K562 (cell line): ENCODE results near the gene LTK. TPM values are rescaled to one million over a fixed set of nuclear protein-coding genes. Genes with fewer than 3 reads are reported as not detected.

ENCODE experiments used
- ATAC-seq: fragments of 200-7000 bp; cut with Tn5 transposase; 3 replicates; pipeline ENCODE4 v1.9.1; 2020; ENCODE audit warnings: moderate library complexity
- BruUV-seq: library from RNA; stranded (reverse); fragments of 400-500 nt; replicated peaks from 2 replicates; lab custom pipeline; 2021; lab: Mats Ljungman, UMichigan
- CTCF ChIA-PET: fragments of 300-600 bp; formaldehyde crosslinking; extraction: SDS; loops from one replicate; lab custom pipeline; 2021; ENCODE audit warnings: low intra/inter-chr PET ratio; lab: Yijun Ruan, JAX
- POLR2A ChIA-PET: fragments of 300-600, 350-650 bp; sonication (Branson Sonifier 250); formaldehyde crosslinking; extraction: SDS; loops from one replicate; lab custom pipeline; 2021; ENCODE audit warnings: antibody characterized with exemption, inconsistent platforms; lab: Yijun Ruan, JAX
- DNase-seq, 4 experiments: peaks; one replicate each; pipeline versions ENCODE4 v3.0.0 to v3.0.0-alpha.2; 2011 to 2018; ENCODE audit warnings: low spot score in 3 of 4, mixed read lengths in 3 of 4; ENCODE audit errors: extremely low read depth in 1 of 4
- FAIRE-seq: peaks from 2 replicates; lab custom pipeline; 2011; peaks lifted over from hg19 to GRCh38; lab: Jason Lieb, UNC
- H2AFZ ChIP-seq: 2 replicates; pipeline ENCODE4 v1.6.0; 2011; ENCODE audit warnings: low read depth, low read length, control low read depth, inconsistent platforms
- H3K27ac ChIP-seq: fragments of 200-600 bp; 3 replicates; pipeline ENCODE4 v1.8.0; 2011; ENCODE audit warnings: low read depth, mild to moderate bottlenecking, control low read depth, inconsistent platforms, low read length, moderate library complexity, mixed read lengths; ENCODE audit errors: extremely low read depth
- H3K27me3 ChIP-seq, 2 experiments: fragments of 300-600 bp in 1 of 2; 2 replicates in 1 of 2; 3 replicates in 1 of 2; pipeline versions ENCODE4 v1.6.0 to v1.8.0; 2011; ENCODE audit warnings: inconsistent platforms in 2 of 2, low read length in 2 of 2, mild to moderate bottlenecking in 1 of 2, mixed read lengths in 1 of 2, moderate library complexity in 1 of 2; ENCODE audit not compliant: control insufficient read depth in 2 of 2, insufficient read depth in 2 of 2
- H3K36me3 ChIP-seq: fragments of 300-600 bp; 3 replicates; pipeline ENCODE4 v1.8.0; 2011; ENCODE audit warnings: mild to moderate bottlenecking, low read length, inconsistent platforms; ENCODE audit not compliant: control insufficient read depth, insufficient read depth
- H3K4me1 ChIP-seq, 2 experiments: fragments of 200-600 bp in 1 of 2; replicated peaks in 1 of 2; 2 replicates in 1 of 2; 3 replicates in 1 of 2; pipeline versions ENCODE4 v1.5.1 to v1.8.0; 2011; ENCODE audit warnings: inconsistent platforms in 2 of 2, low read length in 2 of 2, mild to moderate bottlenecking in 1 of 2, mixed read lengths in 1 of 2, moderate library complexity in 1 of 2; ENCODE audit not compliant: control insufficient read depth in 2 of 2, insufficient read depth in 2 of 2
- H3K4me2 ChIP-seq: 2 replicates; pipeline ENCODE4 v1.6.1; 2011; ENCODE audit warnings: low read length, control low read depth, inconsistent platforms, mixed read lengths; ENCODE audit not compliant: insufficient read depth
- H3K4me3 ChIP-seq: fragments of 200-600 bp; sonication (generic), shearing (Covaris generic); 2 replicates; pipeline ENCODE4 v1.5.1; 2016; ENCODE audit warnings: control low read depth, inconsistent platforms
- H3K79me2 ChIP-seq: fragments of 200-600 bp; 3 replicates; pipeline ENCODE4 v1.8.0; 2011; ENCODE audit warnings: low read length, inconsistent platforms; ENCODE audit not compliant: control insufficient read depth, insufficient read depth
- H3K9ac ChIP-seq, 2 experiments: 2 replicates each; pipeline versions ENCODE4 v1.6.0 to v1.6.1; 2011; ENCODE audit warnings: low read depth in 2 of 2, low read length in 2 of 2, control low read depth in 1 of 2, inconsistent platforms in 1 of 2, mild to moderate bottlenecking in 1 of 2, mixed read lengths in 1 of 2; ENCODE audit not compliant: insufficient read depth in 1 of 2
- H3K9me1 ChIP-seq: one replicate; pipeline ENCODE4 v1.6.0; 2011; ENCODE audit warnings: inconsistent platforms, mild to moderate bottlenecking, low read length, moderate library complexity; ENCODE audit not compliant: control insufficient read depth, insufficient read depth
- H3K9me3 ChIP-seq: replicated peaks from 2 replicates; pipeline ENCODE4 v1.5.1; 2011; ENCODE audit warnings: low read depth, low read length, inconsistent platforms; ENCODE audit not compliant: control insufficient read depth, insufficient read depth
- H4K20me1 ChIP-seq: replicated peaks from 2 replicates; pipeline ENCODE4 v1.6.1; 2011; ENCODE audit warnings: low read length, inconsistent platforms, mixed read lengths; ENCODE audit not compliant: control insufficient read depth, insufficient read depth
- ARID3B ChIP-seq: fragments of 250-450 bp; sonication (Bioruptor Pico); IDR thresholded peaks from 2 replicates; pipeline ENCODE4 v1.4.0; 2020; ENCODE audit warnings: borderline replicate concordance
- CBX1 ChIP-seq: sonication (generic); IDR thresholded peaks from 2 replicates; pipeline ENCODE4 v1.6.1; 2016; ENCODE audit warnings: antibody characterized with exemption, low read depth, mild to moderate bottlenecking
- FOXM1 ChIP-seq, 2 experiments: fragments of 450-650 bp in 1 of 2; sonication (generic) in 1 of 2; formaldehyde crosslinking in 1 of 2; IDR thresholded peaks; 2 replicates each; pipeline versions ENCODE4 v1.6.1 to v1.9.0; 2017 to 2022; ENCODE audit warnings: low read depth in 2 of 2, mild to moderate bottlenecking in 2 of 2, missing genetic modification reagents in 1 of 2, moderate library complexity in 1 of 2
- MECOM ChIP-seq: fragments of 250-450 bp; sonication (Bioruptor Pico); IDR thresholded peaks from 2 replicates; pipeline ENCODE4 v1.8.0; 2022; ENCODE audit warnings: inconsistent platforms
- RBM22 ChIP-seq: fragments of 200-400 bp; formaldehyde crosslinking; IDR thresholded peaks from 2 replicates; pipeline ENCODE4 v1.6.1; 2018; ENCODE audit warnings: low read length, low read depth; ENCODE audit not compliant: poor library complexity, severe bottlenecking
- RREB1 ChIP-seq: fragments of 250-450 bp; sonication (Bioruptor Pico); IDR thresholded peaks from 2 replicates; pipeline ENCODE4 v1.4.0; 2020
- TAF15 ChIP-seq: fragments of 200-400 bp; formaldehyde crosslinking; IDR thresholded peaks from 2 replicates; pipeline ENCODE4 v1.6.1; 2017; ENCODE audit warnings: mild to moderate bottlenecking, low read depth, low read length, moderate library complexity
- TEAD1 ChIP-seq, 2 experiments: fragments of 450-650 bp in 1 of 2; sonication (generic) in 1 of 2; formaldehyde crosslinking; IDR thresholded peaks; 2 replicates each; pipeline versions ENCODE4 v1.4.0 to v1.8.0; 2020 to 2022; ENCODE audit warnings: mild to moderate bottlenecking in 2 of 2, missing genetic modification reagents in 1 of 2
- ZNF668 ChIP-seq: fragments of 250-450 bp; sonication (Bioruptor Pico); IDR thresholded peaks from 2 replicates; pipeline ENCODE4 v1.8.0; 2022; ENCODE audit warnings: mild to moderate bottlenecking, inconsistent platforms
- ZNF740 ChIP-seq, 3 experiments: fragments of 200-800 bp in 1 of 3; sonication (Bioruptor generic) in 1 of 3; sonication (generic) in 1 of 3; formaldehyde crosslinking in 1 of 3; IDR thresholded peaks; 2 replicates each; pipeline versions ENCODE4 v1.6.1 to v1.8.0; 2016 to 2022; ENCODE audit warnings: mild to moderate bottlenecking in 2 of 3, missing compliant biosample characterization in 2 of 3, missing genetic modification characterization in 2 of 3, missing genetic modification reagents in 1 of 3
- ZNF79 ChIP-seq: fragments of 250-450 bp; sonication (Bioruptor Pico); IDR thresholded peaks from 2 replicates; pipeline ENCODE4 v1.4.0; 2020; ENCODE audit warnings: low read depth, mild to moderate bottlenecking, moderate library complexity
- WGBS: fragments of 100-300 bp; shearing (Covaris generic); methylation state at CpG from one replicate; pipeline ENCODE4 v1.1.6; 2016; ENCODE audit warnings: low coverage, mixed read lengths; ENCODE audit not compliant: insufficient coverage; ENCODE audit errors: missing lambda C conversion rate; 5-methylcytosine and 5-hydroxymethylcytosine counted together
- in situ Hi-C: fragments of 300-500 bp; cut with MboI; formaldehyde crosslinking; loops from 4 replicates; pipeline ENCODE4 v1.15.0; 2018; ENCODE audit warnings: inconsistent platforms, mixed read lengths
- intact Hi-C: fragments of 100-400 bp; cut with micrococcal nuclease; formaldehyde crosslinking; loops from 2 replicates; pipeline ENCODE4 v1.14.2; 2022
- polyA plus RNA-seq, 8 experiments: library from polyadenylated mRNA; depleted of rRNA in 4 of 8; stranded (reverse) in 5 of 8; unstranded in 3 of 8; fragments of >200 nt; fragmentation: Nextera tagmentation in 2 of 8; fragmentation: Illumina TruSeq in 1 of 8; extraction: Ambion mirVana in 2 of 8; extraction: Trizol in 1 of 8; gene quantifications; 2 replicates each; pipeline versions ENCODE4 v1.2.1 to v1.2.3, GENCODE V29; 2011 to 2014; ENCODE audit warnings: inconsistent platforms in 1 of 8, missing spikeins in 1 of 8
- total RNA-seq, 7 experiments: library from RNA; depleted of rRNA in 6 of 7; stranded (reverse); fragments of >200 nt in 6 of 7; fragmentation: Illumina TruSeq in 2 of 7; extraction: Trizol in 2 of 7; gene quantifications; 2 replicates each; pipeline versions ENCODE4 v1.2.1 to v1.2.3, GENCODE V29; 2011 to 2021; ENCODE audit warnings: low replicate concordance in 1 of 7

Gene LTK
- total and polyA plus RNA-seq, 9 of the 15 experiments (the other 6 are each of a cell fraction or from before 2014, with no cell fraction given): 0.25 to 4.4 (median 1.8) TPM

GRCh38 chr15:41466711-41467110 is 46.9 kb downstream of the LTK start:
- no peak overlapping the region for H3K4me3 ChIP-seq
- H3K9me3 ChIP-seq: no peaks in the 10 kb centered on the region
- 59% methylated on average over 3 of the region's 3 CpGs for WGBS
- no peaks in the 10 kb centered on the region for H3K27me3 ChIP-seq
- no peaks in the 10 kb centered on the region for H3K9me1 ChIP-seq
- H3K79me2 ChIP-seq: no peaks in the 10 kb centered on the region
- intact Hi-C loops: loop anchor here (2.0 to 10.0 kb wide), 4 partner anchors 90 to 436 kb away; partner anchors contain the start of gene MGA
- H2AFZ ChIP-seq: no peak overlapping the region
- ChIA-PET POLR2A (interaction anchor here (0.7 to 1.9 kb wide), 6 partner anchors 8 to 344 kb away, joined by 3 to 7 read pairs (median 4); partner anchors contain the start of gene RPAP1), CTCF (interaction anchor here (0.7 to 2.0 kb wide), 5 partner anchors 345 to 666 kb away, joined by 3 to 17 read pairs (median 5); no protein-coding TSS in a partner anchor)
- H3K4me2 ChIP-seq: no peak overlapping the region
- H3K9ac ChIP-seq: no peak overlapping the region
- no peaks in the 10 kb centered on the region for H3K4me1 ChIP-seq
- no peaks in the 10 kb centered on the region for H4K20me1 ChIP-seq
- ATAC-seq (no peak), DNase-seq (no peak), FAIRE-seq (no peak)
- H3K36me3 ChIP-seq: peaks cover 82% of the 10 kb centered on the region
- in situ Hi-C loops: loop anchor here (25.0 kb wide), 1 partner anchor 346 kb away; no protein-coding TSS in a partner anchor
- BruUV-seq: no TSS peak
- H3K27ac ChIP-seq: no peak overlapping the region
- TF ChIP-seq RBM22 (no peak), MECOM (no peak), CBX1 (no peak), FOXM1 (IDR thresholded peaks at IDR 0.05; ENCODE audit: low read depth) (no peak), FOXM1 (CRISPR knock-in tag; IDR thresholded peaks at IDR 0.05; ENCODE audit: low read depth) (no peak), ZNF668 (CRISPR knock-in tag) (no peak), ARID3B (no peak), TEAD1 (CRISPR knock-in tag; IDR thresholded peaks at IDR 0.05) (no peak), TAF15 (no peak), ZNF79 (CRISPR knock-in tag) (no peak), ZNF740 (CRISPR knock-in tag; IDR thresholded peaks at IDR 0.05) (no peak), ZNF740 (tag; IDR thresholded peaks at IDR 0.05) (no peak), RREB1 (CRISPR knock-in tag) (no peak)
